NK-92 (cell line): ENCODE data around the gene DHX35.

Experiments used
- DNase-seq: peaks from one replicate; lab custom pipeline; 2025; ENCODE audit not compliant: unreplicated experiment; lab: John Stamatoyannopoulos, UW

Gene DHX35

DNA sequence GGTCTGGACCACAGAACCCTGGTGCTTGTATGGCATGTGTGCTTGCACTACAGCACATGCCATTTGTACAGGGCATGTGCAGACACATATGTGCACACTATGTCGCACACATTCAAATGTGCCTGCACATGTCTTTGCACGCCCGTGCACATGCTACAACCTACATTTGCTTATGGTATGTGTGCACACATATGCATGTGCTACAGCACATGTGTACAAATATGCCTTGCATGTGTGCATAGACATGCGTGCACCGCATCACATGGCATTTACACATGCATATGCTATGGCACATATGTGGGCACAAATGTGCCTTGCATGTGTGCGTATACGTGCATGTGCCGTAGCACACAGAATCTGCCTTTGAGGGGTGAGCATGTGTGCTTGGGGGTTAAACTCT, 90.5 kb downstream of the DHX35 start:
- no peak for DNase-seq

DNA sequence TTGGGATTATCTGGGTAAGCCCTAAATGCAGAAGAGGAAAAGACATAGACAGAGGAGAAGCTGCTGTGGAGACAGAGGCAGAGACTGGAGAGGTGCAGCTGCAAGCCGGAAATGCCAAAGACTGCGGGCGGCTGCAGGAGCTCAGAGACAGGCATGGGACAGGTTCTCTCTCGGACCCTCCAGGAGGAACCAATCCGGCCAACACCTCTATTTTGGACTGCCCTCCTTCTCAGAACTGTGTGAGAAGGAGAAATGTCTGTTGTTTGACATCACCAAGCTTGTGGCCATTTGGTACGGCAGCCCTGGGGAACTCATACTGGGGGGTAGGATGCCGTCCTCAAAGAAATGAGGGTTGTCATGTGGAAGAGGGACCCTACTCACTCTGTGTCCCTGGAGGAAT, 95.0 kb downstream of the DHX35 start:
- DNase-seq = no peak

- DNase-seq = no peak
These were observed 95.8 kb downstream of the DHX35 start for GRCh38 chr20:39057911-39058310.

GRCh38 chr20:39059036-39059435, 96.9 kb downstream of the DHX35 start:
- DNase-seq = no peak

DNA sequence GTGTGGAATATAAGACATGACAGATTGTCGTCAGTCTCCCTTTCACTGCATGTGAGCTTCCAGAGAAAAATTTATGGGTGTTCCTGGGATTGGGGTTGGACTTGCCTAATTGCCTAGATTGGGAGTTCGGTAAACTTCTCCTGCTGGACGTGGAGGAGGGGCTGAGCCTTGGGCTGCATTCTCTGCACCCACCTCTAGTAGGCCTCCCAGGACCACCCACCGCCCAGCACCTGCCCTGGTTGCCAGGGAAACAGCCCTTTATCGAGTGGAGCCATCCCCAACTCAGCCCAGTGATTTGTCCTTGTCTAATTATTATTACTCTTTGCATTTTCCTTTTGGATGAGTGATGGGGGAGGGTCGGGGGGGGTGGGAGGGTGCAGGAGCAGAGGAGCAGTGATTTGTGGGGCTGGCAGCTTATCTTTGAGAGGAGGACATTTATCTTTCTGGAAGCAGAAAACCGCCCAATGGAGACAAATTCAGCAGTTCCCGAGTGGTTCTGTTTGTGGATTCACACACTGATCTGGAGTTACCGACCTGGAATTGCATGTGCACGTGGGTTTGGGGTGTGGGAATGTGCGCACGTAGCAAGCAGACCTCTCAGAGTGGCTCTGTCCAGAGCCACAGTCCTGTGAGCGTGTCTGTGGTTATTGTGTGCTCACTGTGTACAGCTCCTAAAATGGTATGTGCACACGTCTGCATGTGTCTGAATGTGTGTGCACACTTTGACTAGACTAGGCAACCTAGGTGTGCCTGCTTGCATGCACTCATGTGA, 104.5 kb downstream of the DHX35 start:
- no peak for DNase-seq

DNA sequence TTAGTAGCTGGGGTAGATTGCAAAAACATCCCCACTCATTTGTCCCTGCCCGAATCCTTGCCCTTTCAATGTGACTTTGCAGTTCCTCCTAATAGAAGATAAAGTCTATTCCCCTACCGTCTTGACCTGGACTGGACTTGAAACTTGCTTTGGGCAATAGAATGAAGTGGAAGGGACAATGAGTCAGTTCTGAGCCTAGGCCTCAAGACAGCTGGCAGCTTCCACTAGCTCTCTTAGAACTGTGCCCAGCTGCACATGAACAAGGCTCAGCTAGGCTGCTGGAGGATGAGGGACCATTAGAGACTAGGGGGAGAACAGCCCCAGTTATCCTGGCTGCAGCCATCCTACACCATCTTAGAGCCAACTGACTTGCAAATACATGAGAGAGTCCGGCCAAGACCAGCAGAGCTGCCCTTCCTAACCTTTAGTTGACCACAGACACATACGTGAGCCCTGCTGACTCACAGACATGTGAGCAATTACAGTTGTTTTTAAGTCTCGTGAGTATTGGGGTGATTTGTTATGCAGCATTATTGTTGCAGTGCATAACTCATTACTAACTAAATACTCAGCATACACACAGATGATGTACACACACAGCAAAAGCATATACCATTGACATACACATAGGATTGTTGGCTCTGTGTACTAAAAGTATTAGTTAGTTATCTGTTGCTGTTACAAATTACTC, 105.5 kb downstream of the DHX35 start:
- no peak for DNase-seq

- DNase-seq = no peak
These were observed 107.8 kb downstream of the DHX35 start for GRCh38 chr20:39069976-39070375.

DNA sequence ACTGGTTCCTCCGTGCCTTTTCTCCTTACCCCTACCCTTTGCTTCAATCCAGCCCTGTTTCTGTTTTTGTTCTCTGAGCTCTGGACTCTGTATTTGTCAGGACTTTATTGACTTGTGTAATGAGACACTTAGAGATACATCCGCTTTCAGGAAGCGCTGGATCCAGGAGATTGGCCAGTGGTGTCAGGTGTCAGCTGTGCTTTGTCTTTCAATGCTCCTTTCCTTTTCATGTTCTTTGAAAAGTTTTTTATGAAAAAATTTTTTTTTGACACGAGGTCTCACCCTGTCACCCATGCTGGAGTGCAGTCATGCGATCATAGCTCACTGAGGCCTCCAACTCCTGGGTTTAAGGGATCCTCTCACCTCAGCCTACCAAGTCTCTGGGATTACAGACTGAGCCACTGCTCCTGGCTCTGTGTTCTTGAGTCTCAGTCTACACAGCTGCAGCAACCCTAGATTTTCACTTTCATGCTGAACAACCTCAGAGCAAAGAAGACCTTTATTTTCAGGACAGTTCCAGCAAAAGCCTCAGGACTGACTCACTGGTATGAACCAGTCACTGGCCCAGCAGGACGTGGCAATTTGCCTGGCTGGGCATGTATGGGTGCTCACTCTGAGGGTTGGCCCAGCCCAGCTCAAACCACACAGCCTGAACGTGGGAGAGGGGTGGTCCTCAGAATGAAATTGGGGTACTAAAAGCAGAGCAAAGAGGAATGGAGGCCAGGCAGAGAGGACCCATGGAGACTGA, 108.5 kb downstream of the DHX35 start:
- no peak for DNase-seq

GRCh38 chr20:39072132-39072531, 110.0 kb downstream of the DHX35 start:
- no peak for DNase-seq

DNA sequence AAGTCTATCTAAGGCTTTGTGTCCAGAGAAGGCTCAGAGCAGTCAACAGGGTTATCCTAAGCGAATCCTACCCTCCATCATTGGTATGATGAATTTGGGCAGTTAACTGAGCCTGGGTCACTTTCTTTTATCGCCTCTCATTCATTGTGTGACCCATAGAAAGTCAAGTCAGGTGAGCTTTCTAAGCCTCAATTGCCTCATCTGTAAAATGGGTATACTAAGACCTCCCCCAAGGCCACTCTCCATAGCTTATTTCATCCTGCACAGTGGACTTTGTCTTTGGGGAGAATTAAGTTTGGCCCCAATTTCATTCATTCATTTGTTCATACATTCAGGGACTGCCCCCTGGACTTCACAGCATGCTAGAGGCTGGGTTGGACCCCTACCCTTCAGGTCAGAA, 110.5 kb downstream of the DHX35 start:
- DNase-seq = no peak

DNA sequence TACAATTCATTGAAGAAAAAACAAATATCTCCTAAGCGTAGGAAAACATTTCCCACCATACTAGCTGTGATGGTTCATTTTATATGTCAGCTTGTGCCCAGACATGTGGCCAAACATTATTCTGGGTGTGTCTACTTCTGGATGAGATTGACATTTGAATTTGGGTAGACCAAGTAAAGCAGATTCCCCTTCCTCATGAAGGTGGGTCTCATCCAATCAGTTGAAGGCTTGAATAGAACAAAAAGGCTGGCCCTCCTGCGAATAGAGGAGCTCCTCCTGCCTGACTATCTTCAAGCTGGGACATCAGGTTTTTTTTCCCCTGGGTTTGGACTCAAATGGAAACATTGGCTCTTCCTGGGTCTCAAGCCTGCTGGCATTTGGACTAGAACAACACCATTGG, 113.6 kb downstream of the DHX35 start:
- no peak for DNase-seq

DNA sequence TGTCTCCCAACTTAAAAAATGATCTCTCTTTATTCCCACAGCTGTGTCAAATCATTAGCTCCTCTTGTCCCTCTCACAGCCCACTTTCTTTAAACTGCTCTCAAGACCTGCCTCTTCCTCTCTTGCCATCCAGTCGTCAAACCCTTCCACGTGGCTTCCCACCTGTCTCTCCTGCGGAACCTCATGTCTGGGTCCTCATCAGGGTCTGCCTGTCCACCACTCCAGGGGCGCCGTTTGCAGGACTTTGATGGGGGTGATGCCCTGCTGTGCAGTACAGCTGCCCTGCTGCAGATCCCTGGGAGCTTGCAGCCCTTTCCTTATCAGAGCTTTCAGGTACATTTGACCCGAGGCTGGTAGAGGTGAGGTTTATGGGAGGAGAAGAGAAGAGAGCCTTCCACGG, 114.8 kb downstream of the DHX35 start:
- no peak for DNase-seq

DNA sequence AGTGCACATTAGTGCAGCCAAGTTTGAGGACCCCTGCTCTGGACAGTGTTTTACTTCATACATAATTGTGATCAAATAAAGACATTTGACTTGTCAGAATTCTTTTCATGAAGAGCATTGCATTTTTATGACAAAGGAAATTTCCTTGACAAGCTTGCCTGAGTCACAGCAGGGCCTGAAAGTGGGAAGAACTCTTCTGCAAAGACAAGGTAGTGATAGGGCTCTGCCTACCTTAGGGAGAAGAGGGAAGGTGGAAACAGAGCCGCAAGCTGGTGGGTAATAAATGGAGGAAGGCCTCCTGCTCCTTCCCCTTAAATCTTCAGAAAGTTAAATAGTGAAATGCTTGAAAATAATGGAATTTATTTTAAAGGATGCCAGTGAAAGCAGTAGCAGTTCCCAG, 118.2 kb downstream of the DHX35 start:
- DNase-seq = no peak

GRCh38 chr20:39081255-39081654, 119.1 kb downstream of the DHX35 start:
- no peak for DNase-seq

GRCh38 chr20:39082622-39083398, 120.7 kb downstream of the DHX35 start:
- DNase-seq = no peak

DNA sequence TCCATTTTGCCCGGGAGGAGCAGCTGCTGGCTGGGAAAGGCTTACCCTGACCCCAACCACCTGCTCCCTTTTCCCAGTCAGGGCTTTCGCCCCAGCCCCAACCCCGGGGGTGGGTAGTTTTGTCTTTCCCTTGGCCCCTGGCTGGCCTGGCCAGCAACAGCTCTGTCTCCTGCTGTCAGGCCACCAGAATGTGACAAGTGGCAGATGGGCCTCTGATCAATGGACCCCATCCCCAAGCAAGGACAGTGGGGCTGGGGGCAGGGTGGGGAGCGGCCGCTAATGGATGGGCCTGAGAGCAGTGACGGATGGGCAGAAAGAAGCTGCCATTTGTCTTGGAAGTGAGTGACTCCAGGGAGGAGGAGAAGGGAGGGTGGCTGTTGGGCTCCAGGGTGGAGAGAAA, 121.6 kb downstream of the DHX35 start:
- no peak for DNase-seq

- DNase-seq = no peak
These were observed 126.9 kb downstream of the DHX35 start for GRCh38 chr20:39089029-39089428.
